PC-9 (cell line): ENCODE data around the gene GMFB. TPM values are rescaled to one million over a fixed set of nuclear protein-coding genes. Genes with fewer than 3 reads are reported as not detected.
"Not testable (repeated sequence)": the region's sequence is repeated elsewhere in the genome, so short reads cannot be mapped to it uniquely, and the experiment has no call there.

Source experiments
- BruUV-seq: library from RNA; stranded (reverse); fragments of 400-500 nt; replicated peaks from 2 replicates; lab custom pipeline; 2021; lab: Mats Ljungman, UMichigan
- CTCF ChIA-PET: fragments of 300-600 bp; sonication (Branson Sonifier 250); formaldehyde crosslinking; loops from one replicate; lab custom pipeline; 2022; ENCODE audit warnings: antibody characterized with exemption; lab: Charles Lee
- POLR2A ChIA-PET: fragments of 300-600 bp; sonication (Branson Sonifier 250); formaldehyde crosslinking; loops from one replicate; lab custom pipeline; 2022; ENCODE audit warnings: antibody characterized with exemption; ENCODE audit not compliant: unreplicated experiment; lab: Charles Lee
- DNase-seq, 2 experiments: peaks; one replicate each; pipeline versions ENCODE4 v3.0.0 to v3.0.0-alpha.2; 2015 to 2022; ENCODE audit warnings: mixed read lengths in 1 of 2
- H2AFZ ChIP-seq: fragments of 200-600 bp; sonication (generic); 2 replicates; pipeline ENCODE4 v1.8.1; 2017; ENCODE audit warnings: antibody characterized with exemption
- H3F3A ChIP-seq: fragments of 200-600 bp; sonication (generic); 2 replicates; pipeline ENCODE4 v1.8.1; 2017; ENCODE audit warnings: antibody characterized with exemption, mild to moderate bottlenecking, low read depth; ENCODE audit not compliant: insufficient read depth
- H3K27ac ChIP-seq: fragments of 200-600 bp; sonication (generic); 2 replicates; pipeline ENCODE4 v1.6.1; 2016; ENCODE audit warnings: mixed run types
- H3K27me3 ChIP-seq: fragments of 200-600 bp; sonication (generic); 2 replicates; pipeline ENCODE4 v1.6.1; 2016; ENCODE audit warnings: low read depth, mixed run types; ENCODE audit not compliant: insufficient read depth
- H3K36me3 ChIP-seq: fragments of 200-600 bp; sonication (generic); 2 replicates; pipeline ENCODE4 v1.6.1; 2016; ENCODE audit warnings: low read depth, mixed run types
- H3K4me1 ChIP-seq: fragments of 200-600 bp; sonication (generic); replicated peaks from 2 replicates; pipeline ENCODE4 v1.6.1; 2016; ENCODE audit warnings: mixed run types; ENCODE audit not compliant: insufficient read depth
- H3K4me2 ChIP-seq: fragments of 200-600 bp; sonication (generic); 2 replicates; pipeline ENCODE4 v1.6.1; 2017; ENCODE audit warnings: mixed run types
- H3K4me3 ChIP-seq: fragments of 200-600 bp; sonication (generic); 2 replicates; pipeline ENCODE4 v1.6.1; 2016; ENCODE audit warnings: mixed run types
- H3K79me2 ChIP-seq: fragments of 200-600 bp; sonication (generic); 2 replicates; pipeline ENCODE4 v1.6.1; 2017; ENCODE audit warnings: low read depth, mixed run types
- H3K9me2 ChIP-seq: fragments of 200-600 bp; sonication (generic); 2 replicates; pipeline ENCODE4 v1.8.1; 2017; ENCODE audit warnings: mild to moderate bottlenecking; ENCODE audit not compliant: insufficient read depth
- H3K9me3 ChIP-seq: fragments of 200-600 bp; sonication (generic); 2 replicates; pipeline ENCODE4 v1.8.1; 2016; ENCODE audit warnings: low read depth; ENCODE audit not compliant: insufficient read depth
- H4K20me1 ChIP-seq: fragments of 200-600 bp; sonication (generic); 2 replicates; pipeline ENCODE4 v1.8.1; 2017; ENCODE audit not compliant: insufficient read depth
- CTCF ChIP-seq: fragments of 200-600 bp; sonication (generic); conservative IDR thresholded peaks from 2 replicates; pipeline ENCODE4 v1.6.1; 2017; ENCODE audit warnings: mixed run types, antibody characterized with exemption, mild to moderate bottlenecking, moderate library complexity
- EZH2 ChIP-seq: fragments of 200-600 bp; sonication (generic); IDR thresholded peaks from 2 replicates; pipeline ENCODE4 v1.8.0; 2017; ENCODE audit warnings: antibody characterized with exemption, low read depth
- intact Hi-C: fragments of 100-400 bp; cut with micrococcal nuclease; formaldehyde crosslinking; loops from one replicate; pipeline ENCODE4 v1.10.0; 2022; ENCODE audit not compliant: unreplicated experiment
- total RNA-seq: library from RNA; stranded (reverse); gene quantifications from 2 replicates; pipeline ENCODE4 v1.2.3, GENCODE V29; 2021

GMFB gene
- total RNA-seq, 1 experiment from 2014 or later = 35.5 TPM

- Histone ChIP-seq H3K9me2 (no peaks in the 10 kb centered on the region), H2AFZ (no peak overlapping the region), H3K4me3 (no peak overlapping the region), H3F3A (no peaks in the 10 kb centered on the region), H3K36me3 (no peaks in the 10 kb centered on the region), H3K27me3 (no peaks in the 10 kb centered on the region), H3K9me3 (peaks cover 9% of the 10 kb centered on the region; the same call in 1 of the 2 replicates), H3K79me2 (no peaks in the 10 kb centered on the region), H3K4me1 (no peaks in the 10 kb centered on the region), H3K27ac (no peak overlapping the region), H4K20me1 (no peaks in the 10 kb centered on the region), H3K4me2 (no peak overlapping the region)
- CTCF ChIA-PET = no interaction called here
- intact Hi-C loops = no loop called here
- BruUV-seq = no TSS peak
- DNase-seq = no peak
- TF ChIP-seq CTCF = no peak
- TF ChIP-seq EZH2 = no peak
- POLR2A ChIA-PET = no interaction called here
Measured at GRCh38 chr14:54459106-54459505, 29.7 kb downstream of the GMFB start.

GRCh38 chr14:54458536-54458935, 30.2 kb downstream of the GMFB start:
- H3K9me2 ChIP-seq, H3K4me2 ChIP-seq, H3K27ac ChIP-seq, H2AFZ ChIP-seq, CTCF ChIA-PET, H3K4me3 ChIP-seq, BruUV-seq, H3K36me3 ChIP-seq, H3K79me2 ChIP-seq, H3K27me3 ChIP-seq, intact Hi-C loops, DNase-seq, H3K4me1 ChIP-seq, POLR2A ChIA-PET, H3K9me3 ChIP-seq, H4K20me1 ChIP-seq, H3F3A ChIP-seq: not testable (repeated sequence)

GRCh38 chr14:54457609-54457996, 31.2 kb downstream of the GMFB start:
- DNase-seq = no peak
- Histone ChIP-seq H4K20me1 (no peaks in the 10 kb centered on the region), H3K27me3 (no peaks in the 10 kb centered on the region), H3K27ac (no peak overlapping the region), H3K4me3 (no peak overlapping the region), H3K36me3 (no peaks in the 10 kb centered on the region), H3K9me3 (peaks cover 9% of the 10 kb centered on the region; the same call in 1 of the 2 replicates), H2AFZ (no peak overlapping the region), H3K4me1 (no peaks in the 10 kb centered on the region), H3K9me2 (no peaks in the 10 kb centered on the region), H3K79me2 (no peaks in the 10 kb centered on the region), H3K4me2 (no peak overlapping the region), H3F3A (no peaks in the 10 kb centered on the region)
- BruUV-seq = no TSS peak
- TF ChIP-seq CTCF (no peak), EZH2 (no peak)
- POLR2A ChIA-PET = no interaction called here
- intact Hi-C loops = no loop called here
- CTCF ChIA-PET = no interaction called here

- H3F3A ChIP-seq, H3K9me2 ChIP-seq, H3K27ac ChIP-seq, H3K27me3 ChIP-seq, H2AFZ ChIP-seq, H3K4me3 ChIP-seq, H3K79me2 ChIP-seq, POLR2A ChIA-PET, H3K4me1 ChIP-seq, BruUV-seq, H3K36me3 ChIP-seq, H3K4me2 ChIP-seq, H3K9me3 ChIP-seq, intact Hi-C loops, H4K20me1 ChIP-seq, CTCF ChIA-PET, DNase-seq: not testable (repeated sequence)
Measured at GRCh38 chr14:54456820-54457608, 31.8 kb downstream of the GMFB start.
